ENCODE data around the gene ACACA.

- TF ChIP-seq EP300 (IDR thresholded peaks at IDR 0.05): no peak
- TF ChIP-seq, protein P1, sequence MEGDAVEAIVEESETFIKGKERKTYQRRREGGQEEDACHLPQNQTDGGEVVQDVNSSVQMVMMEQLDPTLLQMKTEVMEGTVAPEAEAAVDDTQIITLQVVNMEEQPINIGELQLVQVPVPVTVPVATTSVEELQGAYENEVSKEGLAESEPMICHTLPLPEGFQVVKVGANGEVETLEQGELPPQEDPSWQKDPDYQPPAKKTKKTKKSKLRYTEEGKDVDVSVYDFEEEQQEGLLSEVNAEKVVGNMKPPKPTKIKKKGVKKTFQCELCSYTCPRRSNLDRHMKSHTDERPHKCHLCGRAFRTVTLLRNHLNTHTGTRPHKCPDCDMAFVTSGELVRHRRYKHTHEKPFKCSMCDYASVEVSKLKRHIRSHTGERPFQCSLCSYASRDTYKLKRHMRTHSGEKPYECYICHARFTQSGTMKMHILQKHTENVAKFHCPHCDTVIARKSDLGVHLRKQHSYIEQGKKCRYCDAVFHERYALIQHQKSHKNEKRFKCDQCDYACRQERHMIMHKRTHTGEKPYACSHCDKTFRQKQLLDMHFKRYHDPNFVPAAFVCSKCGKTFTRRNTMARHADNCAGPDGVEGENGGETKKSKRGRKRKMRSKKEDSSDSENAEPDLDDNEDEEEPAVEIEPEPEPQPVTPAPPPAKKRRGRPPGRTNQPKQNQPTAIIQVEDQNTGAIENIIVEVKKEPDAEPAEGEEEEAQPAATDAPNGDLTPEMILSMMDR (IDR thresholded peaks at IDR 0.05): no peak
Measured at GRCh38 chr17:37278247-37278894, 128.3 kb downstream of the ACACA start.

Data from suprapubic skin (tissue), 3 donors.